ENCODE data around the gene ZC3H7A.

The ZC3H7A gene

GRCh38 chr16:11797957-11798299 is 870 bp upstream of the ZC3H7A start:
- H3K9ac ChIP-seq (ENCODE audit: low read depth, low read length, poor library complexity, severe bottlenecking), result peak overlapping the region; percentile 80
- H3K36me3 ChIP-seq (ENCODE audit: insufficient read depth, low read length), result no peaks in the 10 kb centered on the region
- TF ChIP-seq CTCF (conservative IDR thresholded peaks at IDR 0.05; ENCODE audit: low read length), result no peak
- TF ChIP-seq EZH2phosphoT487 (IDR thresholded peaks at IDR 0.05; ENCODE audit: borderline replicate concordance), result no peak
- peak overlapping the region; percentile 90 for H2AFZ ChIP-seq (ENCODE audit: low read length)
- no peaks in the 10 kb centered on the region for H3F3A ChIP-seq (ENCODE audit: low read depth)
- no peaks in the 10 kb centered on the region for H3K9me2 ChIP-seq (replicated peaks; ENCODE audit: low read depth, low read length)
- H4K20me1 ChIP-seq (ENCODE audit: insufficient read depth, low read length, poor library complexity, severe bottlenecking), result peaks cover 16% of the 10 kb centered on the region
- H3K27me3 ChIP-seq (ENCODE audit: insufficient read depth, low read length, poor library complexity, severe bottlenecking), result no peaks in the 10 kb centered on the region
- H3K4me2 ChIP-seq (ENCODE audit: low read depth, low read length, poor library complexity, severe bottlenecking), result peak overlapping the region; percentile 84
- peaks cover 39% of the 10 kb centered on the region for H3K79me2 ChIP-seq (ENCODE audit: insufficient read depth, low read length)
- peaks cover 21% of the 10 kb centered on the region for H3K4me1 ChIP-seq (ENCODE audit: insufficient read depth, low read length, poor library complexity, severe bottlenecking)
- H3K9me3 ChIP-seq (ENCODE audit: insufficient read depth, low read depth, low read length), result no peaks in the 10 kb centered on the region
- H3K4me3 ChIP-seq (ENCODE audit: low read length, poor library complexity, severe bottlenecking), result peak overlapping the region; percentile 83

GRCh38 chr16:11796227-11797165 is 562 bp downstream of the ZC3H7A start:
- H3K4me3 ChIP-seq (ENCODE audit: low read length, poor library complexity, severe bottlenecking), result peak overlapping the region; percentile 89
- peaks cover 29% of the 10 kb centered on the region for H4K20me1 ChIP-seq (ENCODE audit: insufficient read depth, low read length, poor library complexity, severe bottlenecking)
- H2AFZ ChIP-seq (ENCODE audit: low read length), result no peak overlapping the region
- H3K4me2 ChIP-seq (ENCODE audit: low read depth, low read length, poor library complexity, severe bottlenecking), result peak overlapping the region; percentile 86
- H3K9me2 ChIP-seq (replicated peaks; ENCODE audit: low read depth, low read length), result no peaks in the 10 kb centered on the region
- no peaks in the 10 kb centered on the region for H3K36me3 ChIP-seq (ENCODE audit: insufficient read depth, low read length)
- no peaks in the 10 kb centered on the region for H3F3A ChIP-seq (ENCODE audit: low read depth)
- peaks cover 33% of the 10 kb centered on the region for H3K4me1 ChIP-seq (ENCODE audit: insufficient read depth, low read length, poor library complexity, severe bottlenecking)
- no peaks in the 10 kb centered on the region for H3K9me3 ChIP-seq (ENCODE audit: insufficient read depth, low read depth, low read length)
- TF ChIP-seq CTCF (conservative IDR thresholded peaks at IDR 0.05; ENCODE audit: low read length) (no peak), EZH2phosphoT487 (IDR thresholded peaks at IDR 0.05; ENCODE audit: borderline replicate concordance) (no peak)
- H3K27me3 ChIP-seq (ENCODE audit: insufficient read depth, low read length, poor library complexity, severe bottlenecking), result no peaks in the 10 kb centered on the region
- peaks cover 53% of the 10 kb centered on the region for H3K79me2 ChIP-seq (ENCODE audit: insufficient read depth, low read length)
- H3K9ac ChIP-seq (ENCODE audit: low read depth, low read length, poor library complexity, severe bottlenecking), result peak overlapping the region; percentile 98

GRCh38 chr16:11795887-11796226 is 1.2 kb downstream of the ZC3H7A start:
- Histone ChIP-seq H3K27me3 (ENCODE audit: insufficient read depth, low read length, poor library complexity, severe bottlenecking) (no peaks in the 10 kb centered on the region), H2AFZ (ENCODE audit: low read length) (no peak overlapping the region), H3K4me3 (ENCODE audit: low read length, poor library complexity, severe bottlenecking) (peak overlapping the region; percentile 89), H3F3A (ENCODE audit: low read depth) (no peaks in the 10 kb centered on the region), H3K9ac (ENCODE audit: low read depth, low read length, poor library complexity, severe bottlenecking) (peak overlapping the region; percentile 98), H3K9me3 (ENCODE audit: insufficient read depth, low read depth, low read length) (no peaks in the 10 kb centered on the region), H3K4me2 (ENCODE audit: low read depth, low read length, poor library complexity, severe bottlenecking) (peak overlapping the region; percentile 86), H3K9me2 (replicated peaks; ENCODE audit: low read depth, low read length) (no peaks in the 10 kb centered on the region), H3K36me3 (ENCODE audit: insufficient read depth, low read length) (no peaks in the 10 kb centered on the region), H4K20me1 (ENCODE audit: insufficient read depth, low read length, poor library complexity, severe bottlenecking) (peaks cover 34% of the 10 kb centered on the region), H3K4me1 (ENCODE audit: insufficient read depth, low read length, poor library complexity, severe bottlenecking) (peaks cover 37% of the 10 kb centered on the region), H3K79me2 (ENCODE audit: insufficient read depth, low read length) (peaks cover 59% of the 10 kb centered on the region)
- no peak for TF ChIP-seq EZH2phosphoT487 (IDR thresholded peaks at IDR 0.05; ENCODE audit: borderline replicate concordance)
- TF ChIP-seq CTCF (conservative IDR thresholded peaks at IDR 0.05; ENCODE audit: low read length), result no peak

Data from Loucy (cell line).